ENCODE results near the gene PODXL2. TPM values are rescaled to one million over a fixed set of nuclear protein-coding genes. Genes with fewer than 3 reads are reported as not detected.

The PODXL2 gene
- total and polyA plus RNA-seq, 2 donors (not counting 1 experiment from before 2014, with no cell fraction given): 3.1 to 4.0 TPM

DNA sequence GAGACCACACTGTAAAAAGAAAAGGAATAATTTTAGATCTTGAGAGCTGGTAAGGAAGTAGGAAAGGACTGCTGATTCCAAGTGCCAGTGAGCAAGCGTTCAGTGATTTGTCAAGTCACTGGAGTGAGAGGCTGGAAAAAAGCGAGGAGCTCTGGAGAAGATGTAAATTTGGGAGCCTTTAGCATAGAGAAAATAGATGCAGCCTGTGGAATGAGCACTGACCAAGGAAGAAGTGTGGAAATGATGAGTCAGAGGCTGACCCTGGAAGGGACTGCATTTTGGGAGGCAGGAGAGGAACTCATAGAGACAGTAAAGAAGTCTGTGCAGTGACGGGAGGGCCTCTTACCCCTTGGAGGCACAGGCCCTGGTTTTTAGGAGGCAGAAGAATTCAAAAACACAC is 26.7 kb downstream of the PODXL2 start:
- Histone ChIP-seq H3K9ac (ENCODE audit: low read length) (no peak overlapping the region), H3K9me3 (ENCODE audit: control extremely low read depth in 1 of 3, control insufficient read depth in 2 of 3, insufficient read depth in 1 of 3, low read length in 2 of 3) (no peaks in the 10 kb centered on the region), H4K20me1 (ENCODE audit: control insufficient read depth, insufficient read depth, low read length, poor library complexity, severe bottlenecking) (no peaks in the 10 kb centered on the region), H3K27me3 (replicated peaks in 1 of 4; ENCODE audit: control extremely low read depth in 1 of 4, control insufficient read depth in 3 of 4, insufficient read depth in 4 of 4, low read length in 3 of 4) (no peaks in the 10 kb centered on the region), H3K4me3 (ENCODE audit: control extremely low read depth in 1 of 5, extremely low read depth in 1 of 5, insufficient read depth in 1 of 5, low read depth in 2 of 5, low read length in 4 of 5) (no peak overlapping the region), H3K27ac (ENCODE audit: low read length in 2 of 2) (no peak overlapping the region), H3K4me1 (ENCODE audit: control insufficient read depth in 2 of 2, insufficient read depth in 2 of 2, low read length in 2 of 2) (no peaks in the 10 kb centered on the region), H3K4me2 (replicated peaks; ENCODE audit: low read depth, low read length, poor library complexity, severe bottlenecking) (no peak overlapping the region), H2AFZ (ENCODE audit: insufficient read depth, low read depth, low read length, poor library complexity, severe bottlenecking) (no peak overlapping the region), H3K36me3 (replicated peaks in 1 of 2; ENCODE audit: control extremely low read depth in 1 of 2, control insufficient read depth in 1 of 2, extremely low read depth in 1 of 2, insufficient read depth in 2 of 2, low read length in 1 of 2) (no peaks in the 10 kb centered on the region), H3K79me2 (ENCODE audit: control insufficient read depth, insufficient read depth, low read length) (no peaks in the 10 kb centered on the region)
- intact Hi-C loops (cut with micrococcal nuclease): no loop called here
- ChIA-PET CTCF (interaction anchor here (1.9 kb wide), 1 partner anchor 315 kb away, joined by 8 read pairs; no protein-coding TSS in a partner anchor), POLR2A (no interaction called here)
- no peaks in the 10 kb centered on the region for H3K27me3 Mint-ChIP-seq
- no peak overlapping the region for H3K4me3 Mint-ChIP-seq
- H3K9me3 Mint-ChIP-seq (ENCODE audit: insufficient read depth): no peaks in the 10 kb centered on the region
- no peak for DNase-seq
- no peak for ATAC-seq (ENCODE audit: low read depth)
- H3K4me1 Mint-ChIP-seq: no peaks in the 10 kb centered on the region
- no peak for TF ChIP-seq CTCF (IDR thresholded peaks at IDR 0.05)
- no peak for TF ChIP-seq EZH2 (IDR thresholded peaks at IDR 0.05; ENCODE audit: borderline replicate concordance, insufficient read depth, low read depth, low read length, poor library complexity, severe bottlenecking)
- H3K27ac Mint-ChIP-seq: no peak overlapping the region
- WGBS (ENCODE audit: insufficient coverage): 98% methylated on average over 3 of the region's 3 CpGs

DNA sequence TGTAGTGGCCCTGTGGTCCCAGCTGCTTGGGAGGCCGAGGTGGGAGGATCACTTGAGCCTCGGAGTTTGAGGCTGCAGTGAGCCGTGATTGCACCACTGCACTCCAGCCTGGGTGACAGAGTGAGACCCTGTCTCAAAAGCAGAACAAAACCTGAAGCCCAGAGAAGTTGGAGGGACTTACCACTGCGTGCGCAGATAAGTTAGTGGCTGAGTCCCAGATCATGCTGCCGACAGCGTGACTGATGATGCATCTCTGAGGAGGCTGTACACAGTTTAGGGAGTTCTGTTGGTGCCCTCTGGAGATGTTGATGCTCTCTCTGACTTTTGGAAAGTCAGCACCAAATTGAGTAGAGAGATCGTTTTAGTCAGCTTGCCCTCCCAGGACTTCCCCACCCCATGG is 27.9 kb downstream of the PODXL2 start:
- no peak overlapping the region for H3K4me3 ChIP-seq (ENCODE audit: control extremely low read depth in 1 of 5, extremely low read depth in 1 of 5, insufficient read depth in 1 of 5, low read depth in 2 of 5, low read length in 4 of 5)
- no peaks in the 10 kb centered on the region for H3K27me3 ChIP-seq (replicated peaks in 1 of 4; ENCODE audit: control extremely low read depth in 1 of 4, control insufficient read depth in 3 of 4, insufficient read depth in 4 of 4, low read length in 3 of 4)
- Mint-ChIP-seq H3K4me3 (no peak overlapping the region), H3K4me1 (no peaks in the 10 kb centered on the region), H3K27me3 (no peaks in the 10 kb centered on the region), H3K27ac (no peak overlapping the region), H3K9me3 (ENCODE audit: insufficient read depth) (no peaks in the 10 kb centered on the region)
- no peaks in the 10 kb centered on the region for H3K79me2 ChIP-seq (ENCODE audit: control insufficient read depth, insufficient read depth, low read length)
- no peaks in the 10 kb centered on the region for H4K20me1 ChIP-seq (ENCODE audit: control insufficient read depth, insufficient read depth, low read length, poor library complexity, severe bottlenecking)
- CTCF ChIA-PET: interaction anchor here (0.9 kb wide), 1 partner anchor 324 kb away, joined by 3 read pairs; no protein-coding TSS in a partner anchor
- DNase-seq (no peak), ATAC-seq (ENCODE audit: low read depth) (no peak)
- H2AFZ ChIP-seq (ENCODE audit: insufficient read depth, low read depth, low read length, poor library complexity, severe bottlenecking): no peak overlapping the region
- H3K9ac ChIP-seq (ENCODE audit: low read length): no peak overlapping the region
- POLR2A ChIA-PET: no interaction called here
- intact Hi-C loops (cut with micrococcal nuclease): no loop called here
- 95% methylated on average over 8 of the region's 8 CpGs for WGBS (ENCODE audit: insufficient coverage)
- TF ChIP-seq CTCF (IDR thresholded peaks at IDR 0.05): no peak
- no peak for TF ChIP-seq EZH2 (IDR thresholded peaks at IDR 0.05; ENCODE audit: borderline replicate concordance, insufficient read depth, low read depth, low read length, poor library complexity, severe bottlenecking)
- H3K4me1 ChIP-seq (ENCODE audit: control insufficient read depth in 2 of 2, insufficient read depth in 2 of 2, low read length in 2 of 2): no peaks in the 10 kb centered on the region
- H3K36me3 ChIP-seq (replicated peaks in 1 of 2; ENCODE audit: control extremely low read depth in 1 of 2, control insufficient read depth in 1 of 2, extremely low read depth in 1 of 2, insufficient read depth in 2 of 2, low read length in 1 of 2): no peaks in the 10 kb centered on the region
- no peak overlapping the region for H3K4me2 ChIP-seq (replicated peaks; ENCODE audit: low read depth, low read length, poor library complexity, severe bottlenecking)
- H3K27ac ChIP-seq (ENCODE audit: low read length in 2 of 2): no peak overlapping the region
- no peaks in the 10 kb centered on the region for H3K9me3 ChIP-seq (ENCODE audit: control extremely low read depth in 1 of 3, control insufficient read depth in 2 of 3, insufficient read depth in 1 of 3, low read length in 2 of 3)

All from B cell (primary cell).